GM21528 (cell line): ENCODE measurements around the gene TMEM107.
"Not testable (repeated sequence)": the region's sequence is repeated elsewhere in the genome, so short reads cannot be mapped to it uniquely, and the experiment has no call there.

ENCODE experiments used
- ATAC-seq: cut with Tn5 transposase; IDR thresholded peaks from one replicate; pipeline ENCODE4 v1.9.1; 2021; ENCODE audit warnings: mild to moderate bottlenecking, moderate library complexity; ENCODE audit not compliant: unreplicated experiment, low FRiP score

TMEM107 gene

GRCh38 chr17:8176197-8176940, at the start of gene TMEM107:
TMEM107 (minus strand) TSS chr17:8176380; CDS start chr17:8176286, 94 bp downstream.
- peak; percentile 38 for ATAC-seq

GRCh38 chr17:8224891-8225812, 49.0 kb upstream of the TMEM107 start:
- ATAC-seq, result no peak

- ATAC-seq, result no peak
Observed at GRCh38 chr17:8223356-8224126, 47.4 kb upstream of the TMEM107 start.

- ATAC-seq, result peak; percentile 32
Observed at GRCh38 chr17:8222630-8223355, 46.6 kb upstream of the TMEM107 start.

GRCh38 chr17:8222380-8222629, 46.1 kb upstream of the TMEM107 start:
- peak; percentile 29 for ATAC-seq

- peak; percentile 49 for ATAC-seq
Observed at GRCh38 chr17:8221663-8222379, 45.6 kb upstream of the TMEM107 start.

- ATAC-seq, result no peak
Observed at GRCh38 chr17:8220783-8221662, 44.8 kb upstream of the TMEM107 start.

GRCh38 chr17:8214000-8214399, 37.8 kb upstream of the TMEM107 start:
- ATAC-seq, result not testable (repeated sequence)

- no peak for ATAC-seq
Observed at GRCh38 chr17:8212312-8213180, 36.4 kb upstream of the TMEM107 start.

GRCh38 chr17:8210761-8211458, 34.7 kb upstream of the TMEM107 start:
- ATAC-seq, result no peak

- peak; percentile 74 for ATAC-seq
Observed at GRCh38 chr17:8209907-8210760, 34.0 kb upstream of the TMEM107 start, which contains the start of gene AURKB. AURKB (minus strand) TSS chr17:8210575; CDS start chr17:8210224, 351 bp downstream.

GRCh38 chr17:8206536-8206935, 30.4 kb upstream of the TMEM107 start:
- no peak for ATAC-seq

- no peak for ATAC-seq
Observed at GRCh38 chr17:8204761-8205555, 28.8 kb upstream of the TMEM107 start.

GRCh38 chr17:8192070-8192815, 16.1 kb upstream of the TMEM107 start:
- no peak for ATAC-seq

GRCh38 chr17:8190506-8190905, 14.3 kb upstream of the TMEM107 start:
- no peak for ATAC-seq
